ENCODE measurements around the gene ALKBH6.
A peak's percentile ranks its signal among the peaks of the same experiment; 100 is the strongest.
"Not testable (repeated sequence)": the region's sequence is repeated elsewhere in the genome, so short reads cannot be mapped to it uniquely, and the experiment has no call there.

The ALKBH6 gene

GRCh38 chr19:36046443-36047050 lies 32.5 kb upstream of the ALKBH6 start:
- in situ Hi-C loops (cut with MboI; ENCODE audit: low sequenced_read_pairs), result no loop called here
- Histone ChIP-seq H3K9me3 (no peaks in the 10 kb centered on the region), H3K4me3 (no peak overlapping the region), H3K36me3 (replicated peaks) (no peaks in the 10 kb centered on the region; the same call in 1 of the 2 replicates), H3K4me1 (peaks cover 5% of the 10 kb centered on the region), H3K27me3 (ENCODE audit: low read depth) (no peaks in the 10 kb centered on the region)
- DNase-seq (ENCODE audit: low spot score in 2 of 2), result no peak

- H3K27me3 ChIP-seq (ENCODE audit: low read depth), result no peaks in the 10 kb centered on the region
- no peaks in the 10 kb centered on the region; the same call in 1 of the 2 replicates for H3K36me3 ChIP-seq (replicated peaks)
- no peak overlapping the region for H3K4me3 ChIP-seq
- no peak for DNase-seq (ENCODE audit: low spot score in 2 of 2)
- no peaks in the 10 kb centered on the region for H3K9me3 ChIP-seq
- peaks cover 9% of the 10 kb centered on the region for H3K4me1 ChIP-seq
- in situ Hi-C loops (cut with MboI; ENCODE audit: low sequenced_read_pairs), result no loop called here
Measured at GRCh38 chr19:36043952-36044351, 29.9 kb upstream of the ALKBH6 start.

GRCh38 chr19:36041831-36042230 lies 27.8 kb upstream of the ALKBH6 start:
- in situ Hi-C loops (cut with MboI; ENCODE audit: low sequenced_read_pairs), result no loop called here
- no peaks in the 10 kb centered on the region; the same call in 1 of the 2 replicates for H3K36me3 ChIP-seq (replicated peaks)
- no peaks in the 10 kb centered on the region for H3K27me3 ChIP-seq (ENCODE audit: low read depth)
- H3K4me1 ChIP-seq, result peaks cover 9% of the 10 kb centered on the region
- no peak overlapping the region for H3K4me3 ChIP-seq
- DNase-seq (ENCODE audit: low spot score in 2 of 2), result peak in 1 of 2 experiments; percentile 36
- H3K9me3 ChIP-seq, result no peaks in the 10 kb centered on the region

GRCh38 chr19:36041092-36041491 lies 27.1 kb upstream of the ALKBH6 start:
- H3K4me1 ChIP-seq; H3K4me3 ChIP-seq; DNase-seq (ENCODE audit: low spot score in 2 of 2); H3K9me3 ChIP-seq; H3K36me3 ChIP-seq (replicated peaks); H3K27me3 ChIP-seq (ENCODE audit: low read depth); in situ Hi-C loops (cut with MboI; ENCODE audit: low sequenced_read_pairs): not testable (repeated sequence)

DNA sequence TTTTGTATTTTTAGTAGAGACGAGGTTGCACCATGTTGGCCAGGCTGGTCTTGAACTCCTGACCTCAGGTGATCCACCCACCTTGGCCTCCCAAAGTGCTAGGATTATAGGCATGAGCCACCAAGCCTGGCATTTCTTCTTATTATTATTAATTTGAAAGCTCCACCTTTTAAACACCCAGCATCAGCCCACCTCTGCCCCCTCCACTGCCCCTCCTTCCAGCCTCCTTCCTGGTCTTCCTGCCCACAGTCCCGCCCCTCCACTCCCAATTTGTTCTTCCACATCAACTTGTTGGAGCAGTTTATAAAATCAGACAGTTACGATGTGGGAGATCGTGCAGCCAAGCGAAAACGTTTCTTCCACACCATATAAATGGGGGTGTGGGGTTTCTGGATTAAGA lies 26.5 kb upstream of the ALKBH6 start:
- Histone ChIP-seq H3K4me1 (peaks cover 9% of the 10 kb centered on the region), H3K4me3 (no peak overlapping the region), H3K27me3 (ENCODE audit: low read depth) (no peaks in the 10 kb centered on the region), H3K36me3 (replicated peaks) (no peaks in the 10 kb centered on the region; the same call in 1 of the 2 replicates), H3K9me3 (no peaks in the 10 kb centered on the region)
- no peak for DNase-seq (ENCODE audit: low spot score in 2 of 2)
- in situ Hi-C loops (cut with MboI; ENCODE audit: low sequenced_read_pairs), result no loop called here

- Histone ChIP-seq H3K4me3 (no peak within 1 kb of the TSS), H3K4me1 (no peaks in the 10 kb centered on the region), H3K36me3 (replicated peaks) (no peaks in the 10 kb centered on the region; the same call in 1 of the 2 replicates), H3K27me3 (ENCODE audit: low read depth) (no peaks in the 10 kb centered on the region), H3K9me3 (no peaks in the 10 kb centered on the region)
- DNase-seq (ENCODE audit: low spot score in 2 of 2), result no peak
- in situ Hi-C loops (cut with MboI; ENCODE audit: low sequenced_read_pairs), result no loop called here
Measured at GRCh38 chr19:36032251-36033104, 18.5 kb upstream of the ALKBH6 start, which contains the start of gene CLIP3. CLIP3 (minus strand) TSS chr19:36032873; CDS start chr19:36032357, 516 bp downstream.

GRCh38 chr19:36031308-36031707 lies 17.3 kb upstream of the ALKBH6 start:
- Histone ChIP-seq H3K4me3 (no peak overlapping the region), H3K36me3 (replicated peaks) (no peaks in the 10 kb centered on the region; the same call in 1 of the 2 replicates), H3K4me1 (no peaks in the 10 kb centered on the region), H3K27me3 (ENCODE audit: low read depth) (no peaks in the 10 kb centered on the region), H3K9me3 (no peaks in the 10 kb centered on the region)
- DNase-seq (ENCODE audit: low spot score in 2 of 2), result no peak
- in situ Hi-C loops (cut with MboI; ENCODE audit: low sequenced_read_pairs), result no loop called here

- Histone ChIP-seq H3K9me3 (no peaks in the 10 kb centered on the region), H3K4me1 (no peaks in the 10 kb centered on the region), H3K36me3 (replicated peaks) (no peaks in the 10 kb centered on the region; the same call in none of the 2 replicates), H3K4me3 (no peak overlapping the region), H3K27me3 (ENCODE audit: low read depth) (no peaks in the 10 kb centered on the region)
- DNase-seq (ENCODE audit: low spot score in 2 of 2), result no peak
- in situ Hi-C loops (cut with MboI; ENCODE audit: low sequenced_read_pairs), result no loop called here
Measured at GRCh38 chr19:36030264-36031148, 16.5 kb upstream of the ALKBH6 start.

- H3K4me1 ChIP-seq, result no peaks in the 10 kb centered on the region
- H3K27me3 ChIP-seq (ENCODE audit: low read depth), result no peaks in the 10 kb centered on the region
- no peak for DNase-seq (ENCODE audit: low spot score in 2 of 2)
- H3K4me3 ChIP-seq, result no peak overlapping the region
- in situ Hi-C loops (cut with MboI; ENCODE audit: low sequenced_read_pairs), result no loop called here
- peaks cover 3% of the 10 kb centered on the region for H3K36me3 ChIP-seq (replicated peaks)
- H3K9me3 ChIP-seq, result no peaks in the 10 kb centered on the region
Measured at GRCh38 chr19:36028313-36029041, 14.5 kb upstream of the ALKBH6 start.

- H3K9me3 ChIP-seq, result no peaks in the 10 kb centered on the region
- H3K4me3 ChIP-seq, result no peak overlapping the region
- no peak for DNase-seq (ENCODE audit: low spot score in 2 of 2)
- H3K27me3 ChIP-seq (ENCODE audit: low read depth), result no peaks in the 10 kb centered on the region
- in situ Hi-C loops (cut with MboI; ENCODE audit: low sequenced_read_pairs), result no loop called here
- no peaks in the 10 kb centered on the region for H3K4me1 ChIP-seq
- peaks cover 7% of the 10 kb centered on the region for H3K36me3 ChIP-seq (replicated peaks)
Measured at GRCh38 chr19:36027696-36028095, 13.7 kb upstream of the ALKBH6 start.

DNA sequence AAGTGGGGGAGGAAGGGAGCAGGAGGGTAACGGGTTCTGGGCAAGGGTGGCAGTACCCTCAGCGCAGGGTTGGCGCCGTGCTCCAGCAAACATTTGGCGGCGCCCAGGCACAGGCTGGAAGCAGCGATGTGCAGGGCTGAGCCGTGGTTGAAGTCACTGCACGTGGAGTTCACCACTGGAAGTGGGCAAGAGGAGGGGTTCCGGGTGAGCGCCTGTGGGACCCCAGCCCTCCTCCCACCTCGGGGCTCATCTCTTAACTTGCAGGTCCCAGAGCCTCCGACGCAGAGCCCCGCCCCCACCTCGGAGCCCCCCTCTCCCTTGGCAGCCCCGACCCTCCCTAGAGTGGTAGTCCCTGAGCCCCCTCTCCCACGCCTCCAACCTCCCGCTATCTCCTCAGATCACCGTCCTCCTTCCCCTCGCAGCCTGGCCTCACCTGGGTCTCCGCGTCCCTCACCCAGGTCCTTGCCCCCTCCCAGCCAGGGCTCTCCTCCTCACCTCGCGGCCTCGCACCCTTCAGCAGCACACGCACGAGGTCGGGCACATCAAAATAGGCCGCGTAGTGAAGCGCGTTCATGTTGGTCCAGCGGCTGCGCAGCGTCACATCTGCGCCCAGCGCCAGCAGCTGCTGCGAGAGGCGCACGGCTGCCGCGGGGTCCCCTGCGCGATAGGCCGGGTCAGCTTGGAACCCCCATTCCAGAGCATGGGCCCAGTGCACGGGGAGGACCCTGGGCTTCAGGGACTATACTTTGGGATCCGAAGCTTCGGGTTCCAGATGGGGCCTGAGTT lies 12.3 kb upstream of the ALKBH6 start:
- H3K4me1 ChIP-seq, result no peaks in the 10 kb centered on the region
- in situ Hi-C loops (cut with MboI; ENCODE audit: low sequenced_read_pairs), result no loop called here
- no peak for DNase-seq (ENCODE audit: low spot score in 2 of 2)
- no peaks in the 10 kb centered on the region for H3K27me3 ChIP-seq (ENCODE audit: low read depth)
- no peak overlapping the region for H3K4me3 ChIP-seq
- peaks cover 10% of the 10 kb centered on the region for H3K36me3 ChIP-seq (replicated peaks)
- no peaks in the 10 kb centered on the region for H3K9me3 ChIP-seq

DNA sequence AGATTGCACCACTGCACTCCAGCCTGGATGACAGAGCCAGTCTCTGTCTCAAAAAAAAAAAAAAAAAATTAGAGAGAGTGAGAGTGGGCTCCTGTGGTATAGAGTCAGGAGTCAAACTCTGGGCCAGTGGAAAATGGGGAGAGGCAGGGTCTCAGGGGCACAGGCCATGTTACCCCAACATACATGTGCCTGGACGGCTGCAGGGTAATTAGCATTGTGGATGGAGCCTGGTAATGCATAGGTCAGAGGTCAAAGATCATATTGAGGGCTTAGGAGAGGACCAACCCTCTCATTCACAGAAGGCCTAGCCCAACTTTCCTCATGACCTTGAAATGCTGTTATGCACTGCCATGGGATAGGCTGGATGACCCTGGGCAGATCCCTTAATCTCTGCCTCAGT lies 11.5 kb upstream of the ALKBH6 start:
- in situ Hi-C loops (cut with MboI; ENCODE audit: low sequenced_read_pairs), result no loop called here
- H3K4me1 ChIP-seq, result no peaks in the 10 kb centered on the region
- H3K36me3 ChIP-seq (replicated peaks), result peaks cover 17% of the 10 kb centered on the region
- no peak for DNase-seq (ENCODE audit: low spot score in 2 of 2)
- no peaks in the 10 kb centered on the region for H3K9me3 ChIP-seq
- H3K4me3 ChIP-seq, result no peak overlapping the region
- no peaks in the 10 kb centered on the region for H3K27me3 ChIP-seq (ENCODE audit: low read depth)

Data from HAP-1 (cell line).